Common myeloid progenitor, CD34-positive (primary cell): ENCODE data around the gene PPIL1. TPM values are rescaled to one million over a fixed set of nuclear protein-coding genes. Genes with fewer than 3 reads are reported as not detected.

Experiments
- CTCF ChIA-PET: fragments of 350-600 bp; sonication (Branson Sonifier 250); formaldehyde crosslinking; loops from one replicate; lab custom pipeline; 2021; ENCODE audit warnings: antibody characterized with exemption; lab: Charles Lee
- POLR2A ChIA-PET: fragments of 350-600 bp; sonication (Branson Sonifier 250); formaldehyde crosslinking; loops from one replicate; lab custom pipeline; 2021; ENCODE audit warnings: antibody characterized with exemption; lab: Charles Lee
- DNase-seq, 3 donors: peaks; one replicate each; pipeline versions ENCODE4 v3.0.0 to v3.0.0-alpha.2; 2013
- H3K27ac ChIP-seq, 2 experiments: 1 replicate in 1 of 2; 2 replicates in 1 of 2; pipeline ENCODE4 v1.7.0; 2013; ENCODE audit warnings: inconsistent platforms in 2 of 2, low read length in 2 of 2, mild to moderate bottlenecking in 2 of 2, low read depth in 1 of 2, moderate library complexity in 1 of 2; ENCODE audit not compliant: severe bottlenecking in 2 of 2, insufficient read depth in 1 of 2, poor library complexity in 1 of 2
- H3K27me3 ChIP-seq, 5 experiments: replicated peaks in 2 of 5; 1 replicate in 3 of 5; 2 replicates in 2 of 5; pipeline versions ENCODE4 v1.6.1 to v1.7.0; 2013; ENCODE audit warnings: low read length in 4 of 5, mild to moderate bottlenecking in 2 of 5, moderate library complexity in 2 of 5, inconsistent platforms in 1 of 5; ENCODE audit not compliant: insufficient read depth in 5 of 5, control insufficient read depth in 4 of 5
- H3K36me3 ChIP-seq, 4 experiments: 1 replicate in 2 of 4; 2 replicates in 2 of 4; pipeline versions ENCODE4 v1.6.1 to v1.7.0; 2013; ENCODE audit warnings: low read length in 3 of 4, control low read depth in 1 of 4, mild to moderate bottlenecking in 1 of 4; ENCODE audit not compliant: control insufficient read depth in 4 of 4, insufficient read depth in 4 of 4
- H3K4me1 ChIP-seq, 4 experiments: 1 replicate in 3 of 4; 2 replicates in 1 of 4; pipeline versions ENCODE4 v1.6.1 to v1.7.1; 2013; ENCODE audit warnings: low read length in 3 of 4, mild to moderate bottlenecking in 3 of 4, control low read depth in 1 of 4, inconsistent platforms in 1 of 4, moderate library complexity in 1 of 4; ENCODE audit not compliant: control insufficient read depth in 4 of 4, insufficient read depth in 4 of 4; ENCODE audit errors: control extremely low read depth in 1 of 4
- H3K4me3 ChIP-seq, 7 experiments: 1 replicate in 4 of 7; 2 replicates in 3 of 7; pipeline versions ENCODE4 v1.5.1 to v1.7.0; 2013; ENCODE audit warnings: mild to moderate bottlenecking in 7 of 7, low read length in 6 of 7, moderate library complexity in 6 of 7, inconsistent platforms in 2 of 7, low read depth in 2 of 7, control low read depth in 1 of 7; ENCODE audit not compliant: insufficient read depth in 4 of 7, control insufficient read depth in 1 of 7; ENCODE audit errors: extremely low read depth in 1 of 7
- H3K9me3 ChIP-seq, 5 experiments: 1 replicate in 4 of 5; 2 replicates in 1 of 5; pipeline versions ENCODE4 v1.6.1 to v1.7.1; 2013; ENCODE audit warnings: low read length in 4 of 5, mild to moderate bottlenecking in 2 of 5, inconsistent platforms in 1 of 5, low read depth in 1 of 5, moderate library complexity in 1 of 5; ENCODE audit not compliant: control insufficient read depth in 4 of 5, insufficient read depth in 2 of 5; ENCODE audit errors: control extremely low read depth in 1 of 5
- WGBS: methylation state at CpG from one replicate; pipeline ENCODE4 v1.1.5; 2013; ENCODE audit not compliant: insufficient coverage; 5-methylcytosine and 5-hydroxymethylcytosine counted together
- polyA plus RNA-seq: library from polyadenylated mRNA; unstranded; fragments of 120-200 nt; gene quantifications from one replicate; pipeline ENCODE4 v1.2.1, GENCODE V29; 2013

The PPIL1 gene
- 15.8 TPM for polyA plus RNA-seq

- 0% methylated on average over 41 of the region's 54 CpGs for WGBS
- Histone ChIP-seq H3K27me3 (no peaks in the 10 kb centered on the region), H3K4me1 (peaks cover 10 to 26% (median 14%) of the 10 kb centered on the region in 4 experiments), H3K27ac (peak within 1 kb of the TSS; percentile 97 to 99), H3K9me3 (no peaks in the 10 kb centered on the region), H3K36me3 (peaks cover 0 to 15% (median 9%) of the 10 kb centered on the region in 4 experiments), H3K4me3 (peak within 1 kb of the TSS; percentile 84 to 99 (median 95))
- ChIA-PET CTCF (interaction anchor here (0.5 to 6.4 kb wide), 18 partner anchors 10 to 346 kb away, joined by 3 to 60 read pairs (median 4); partner anchors contain the start of genes C6orf89 and PI16), POLR2A (interaction anchor here (0.6 to 2.3 kb wide), 5 partner anchors 10 to 544 kb away, joined by 3 to 7 read pairs (median 4); partner anchors contain the start of genes C6orf89 and MTCH1)
- peak; percentile 92 to 96 (median 94) for DNase-seq
Observed at GRCh38 chr6:36874443-36875249, at the start of gene PPIL1. PPIL1 (minus strand) TSS chr6:36874803; CDS start chr6:36874772, 31 bp downstream.

DNA sequence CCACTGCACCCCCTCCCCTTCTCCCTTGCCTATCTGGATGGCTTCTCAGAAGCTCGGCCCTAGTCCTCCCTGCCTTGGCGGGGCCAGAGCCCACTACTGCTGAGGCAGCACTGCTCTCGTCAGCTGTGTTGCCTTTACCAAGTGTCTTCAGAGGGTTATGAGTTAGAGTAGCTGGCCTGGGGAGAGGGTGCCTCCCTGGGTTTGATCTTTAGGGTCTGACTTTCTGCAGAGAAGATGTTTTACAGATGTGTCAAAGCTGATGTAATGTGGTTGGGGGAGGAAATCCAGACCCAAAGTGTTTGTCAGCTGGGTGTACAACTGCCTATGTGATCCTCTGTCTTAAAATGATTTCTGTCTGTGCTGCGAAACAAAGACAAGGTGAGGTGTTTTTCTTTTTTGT is 49.5 kb upstream of the PPIL1 start:
- no peak for DNase-seq
- ChIA-PET CTCF (no interaction called here), POLR2A (interaction anchor here (0.6 kb wide), 1 partner anchor 31 kb away, joined by 4 read pairs; no protein-coding TSS in a partner anchor)
- peaks cover 3 to 47% (median 12%) of the 10 kb centered on the region in 4 experiments for H3K36me3 ChIP-seq
- no peak overlapping the region for H3K27ac ChIP-seq
- no peak overlapping the region for H3K4me3 ChIP-seq
- H3K9me3 ChIP-seq, result no peaks in the 10 kb centered on the region
- peaks cover 0 to under 1% (median 0%) of the 10 kb centered on the region in 5 experiments for H3K27me3 ChIP-seq
- H3K4me1 ChIP-seq, result no peaks in the 10 kb centered on the region
- 100% methylated on average over 4 of the region's 4 CpGs for WGBS

DNA sequence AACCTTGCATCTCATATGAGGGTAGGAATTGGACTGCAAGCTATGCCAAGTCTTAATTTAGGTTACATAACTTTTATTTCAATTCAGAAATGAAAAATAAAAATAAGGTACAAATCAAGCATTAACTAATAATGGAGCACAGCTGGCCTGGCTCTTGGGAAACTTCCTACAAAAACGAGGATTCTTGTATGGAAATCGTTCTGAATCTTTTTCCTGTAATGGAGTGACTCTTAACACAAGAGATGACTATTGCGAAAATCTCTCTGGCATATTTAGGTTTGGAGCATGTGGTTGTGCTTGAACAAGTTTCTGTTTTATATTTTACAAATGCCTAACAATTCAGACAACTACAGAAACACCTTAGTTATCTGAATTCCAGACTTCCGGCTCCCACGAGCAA is 45.9 kb upstream of the PPIL1 start:
- CTCF ChIA-PET, result no interaction called here
- peaks cover 0 to 5% (median 0%) of the 10 kb centered on the region in 4 experiments for H3K4me1 ChIP-seq

DNA sequence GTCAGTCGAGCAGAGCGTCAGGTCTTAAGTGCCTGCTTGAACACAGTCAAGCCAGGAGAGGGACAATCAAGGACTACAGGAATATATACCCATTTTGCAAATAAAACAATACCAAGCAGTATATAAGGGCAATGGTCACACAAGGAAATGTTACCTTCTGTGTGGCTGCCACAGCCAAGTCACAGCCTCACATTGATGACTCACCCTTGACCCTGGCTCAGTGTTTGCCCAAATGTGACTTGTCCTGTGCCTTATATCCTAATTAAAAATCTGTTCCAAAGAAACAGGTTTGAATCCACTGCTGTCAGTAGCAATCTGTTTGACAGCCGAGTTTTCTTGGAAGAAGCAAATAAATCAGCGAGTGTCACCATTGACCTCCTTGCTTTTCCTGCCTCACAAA is 45.4 kb upstream of the PPIL1 start:
- peaks cover 0 to 6% (median 0%) of the 10 kb centered on the region in 4 experiments for H3K4me1 ChIP-seq
- peaks cover 7 to 70% (median 29%) of the 10 kb centered on the region in 4 experiments for H3K36me3 ChIP-seq
- no peak overlapping the region for H3K27ac ChIP-seq
- 100% methylated on average over 4 of the region's 4 CpGs for WGBS
- CTCF ChIA-PET, result no interaction called here
- H3K9me3 ChIP-seq, result no peaks in the 10 kb centered on the region
- H3K4me3 ChIP-seq, result no peak overlapping the region
- DNase-seq, result no peak
- peaks cover 0 to 1% (median 0%) of the 10 kb centered on the region in 5 experiments for H3K27me3 ChIP-seq
- POLR2A ChIA-PET, result no interaction called here

More for the DNA sequence above, 45.9 kb upstream of the PPIL1 start:
- peaks cover 7 to 72% (median 28%) of the 10 kb centered on the region in 4 experiments for H3K36me3 ChIP-seq
- H3K27me3 ChIP-seq, result peaks cover 0 to 1% (median 0%) of the 10 kb centered on the region in 5 experiments
- no peak overlapping the region for H3K4me3 ChIP-seq
- H3K27ac ChIP-seq, result no peak overlapping the region
- POLR2A ChIA-PET, result no interaction called here
- 94% methylated on average over 2 of the region's 5 CpGs for WGBS
- no peaks in the 10 kb centered on the region for H3K9me3 ChIP-seq
- no peak for DNase-seq

DNA sequence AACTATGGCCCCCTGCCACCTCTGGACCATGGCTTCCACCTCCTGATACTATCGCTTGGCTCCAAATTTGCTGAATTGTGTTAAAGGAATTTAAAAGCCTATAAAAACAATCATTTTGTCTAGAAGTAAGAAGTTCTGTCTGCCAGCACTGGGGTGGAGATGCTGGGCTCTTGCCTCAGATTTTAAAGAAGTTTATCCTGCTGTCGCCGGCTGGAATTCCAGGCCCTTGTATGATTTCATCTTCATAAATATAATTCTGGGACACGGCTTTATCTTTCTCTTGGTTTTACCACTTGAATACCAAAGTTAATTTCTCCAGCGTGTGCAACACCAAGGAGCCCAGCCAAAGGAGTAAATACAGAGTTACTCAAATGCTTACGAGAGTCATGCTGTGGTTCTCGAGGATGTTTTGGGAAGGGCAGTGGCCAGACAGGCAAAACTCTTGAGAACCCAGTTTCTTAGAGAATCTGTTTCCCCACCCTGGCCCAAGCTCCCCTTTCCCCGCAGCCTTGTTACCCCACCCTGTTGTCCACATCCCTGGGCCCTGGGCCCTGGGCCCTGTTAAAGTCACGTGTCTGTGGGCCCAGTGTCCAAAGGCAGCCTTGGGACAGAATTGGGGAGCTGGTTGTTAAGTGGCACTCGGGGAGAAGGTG is 43.1 kb upstream of the PPIL1 start:
- WGBS, result 100% methylated on average over 7 of the region's 10 CpGs
- Histone ChIP-seq H3K4me1 (peaks cover 5 to 24% (median 21%) of the 10 kb centered on the region in 4 experiments), H3K4me3 (no peak overlapping the region), H3K9me3 (no peaks in the 10 kb centered on the region), H3K36me3 (peaks cover 7 to 52% (median 28%) of the 10 kb centered on the region in 4 experiments), H3K27ac (no peak overlapping the region), H3K27me3 (peaks cover 0 to 1% (median 0%) of the 10 kb centered on the region in 5 experiments)
- ChIA-PET POLR2A (no interaction called here), CTCF (no interaction called here)
- DNase-seq, result no peak

GRCh38 chr6:36916126-36916525 is 41.5 kb upstream of the PPIL1 start:
- Histone ChIP-seq H3K4me3 (no peak overlapping the region), H3K27ac (no peak overlapping the region), H3K9me3 (no peaks in the 10 kb centered on the region), H3K27me3 (peaks cover 0 to 1% (median 0%) of the 10 kb centered on the region in 5 experiments), H3K4me1 (peaks cover 12 to 38% (median 36%) of the 10 kb centered on the region in 4 experiments), H3K36me3 (peaks cover 7 to 46% (median 25%) of the 10 kb centered on the region in 4 experiments)
- 90% methylated on average over 1 of the region's 2 CpGs for WGBS
- CTCF ChIA-PET, result interaction anchor here (1.7 kb wide), 1 partner anchor 62 kb away, joined by 3 read pairs; no protein-coding TSS in a partner anchor
- POLR2A ChIA-PET, result no interaction called here
- no peak for DNase-seq
